UCSD-AML1 (cell line): ENCODE measurements around the gene PPFIBP2.

Experiments
- DNase-seq: peaks from one replicate; lab custom pipeline; 2025; ENCODE audit not compliant: unreplicated experiment; lab: John Stamatoyannopoulos, UW

Gene PPFIBP2

DNA sequence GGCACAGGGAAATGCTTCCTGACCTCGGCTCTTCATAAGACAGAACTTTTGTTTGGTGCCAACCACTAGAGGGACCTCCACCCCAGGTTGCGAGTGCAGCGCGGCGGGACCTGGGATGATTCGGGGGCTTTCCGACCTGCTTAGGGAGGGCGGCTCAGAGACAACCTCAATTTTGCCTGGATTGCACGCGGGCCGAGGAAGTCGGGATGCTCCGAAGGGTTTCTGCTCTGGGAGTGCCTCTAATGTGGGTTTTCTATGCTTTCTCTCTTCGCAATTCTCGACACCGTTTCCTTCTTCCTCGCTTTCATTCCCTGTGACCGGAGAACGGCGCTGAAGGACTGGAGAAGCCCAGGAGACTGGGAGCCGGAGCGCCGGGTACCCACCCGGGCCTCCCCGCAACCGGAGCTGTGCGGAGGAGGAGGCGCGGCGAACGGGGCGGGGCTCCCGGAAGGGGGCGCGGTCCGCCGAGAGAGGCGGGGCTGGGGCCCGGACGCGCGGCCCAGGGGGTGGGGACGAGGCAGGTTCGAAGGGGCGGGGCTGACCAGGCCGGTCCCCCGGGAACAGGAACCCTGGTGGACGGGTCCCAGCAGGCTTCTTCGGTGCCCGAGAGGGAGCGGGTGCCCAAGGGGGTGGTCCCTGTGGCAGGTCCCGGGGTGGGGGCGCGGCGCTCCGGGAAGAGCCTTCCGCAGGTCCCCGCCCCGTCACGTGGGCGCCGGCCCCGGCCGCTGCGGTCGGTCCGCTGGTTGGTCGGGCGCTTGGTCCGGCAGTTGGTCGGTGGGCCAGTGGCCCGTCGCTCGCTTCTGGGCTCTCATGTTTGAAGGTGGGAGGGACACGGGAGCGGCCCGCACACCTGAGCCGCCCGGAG is at the start of gene PPFIBP2:
PPFIBP2 (plus strand) TSS at position 766 of the 865 bp plus-strand sequence. CDS start 35,477 bp downstream, outside the sequence.
- DNase-seq = peak; percentile 82

DNA sequence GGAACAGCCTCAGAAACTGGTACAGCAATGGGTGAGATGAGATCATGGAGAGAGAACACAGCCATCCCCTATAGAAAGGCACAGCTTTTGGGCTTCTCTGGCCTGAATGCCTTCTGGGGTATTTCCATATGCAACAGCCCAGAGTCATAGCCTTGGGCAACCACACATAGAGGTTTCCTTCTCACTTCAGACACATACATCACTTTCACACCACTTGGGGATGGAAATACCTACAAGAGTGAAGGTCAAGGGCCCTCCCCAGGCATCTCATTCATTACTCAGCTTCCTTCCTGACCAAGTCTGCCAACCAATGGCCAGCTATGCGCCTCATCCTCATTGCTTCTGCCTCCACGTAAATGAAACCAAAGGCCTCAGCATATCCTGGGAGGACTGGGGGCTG is 46.1 kb upstream of the PPFIBP2 start:
- DNase-seq = no peak

DNA sequence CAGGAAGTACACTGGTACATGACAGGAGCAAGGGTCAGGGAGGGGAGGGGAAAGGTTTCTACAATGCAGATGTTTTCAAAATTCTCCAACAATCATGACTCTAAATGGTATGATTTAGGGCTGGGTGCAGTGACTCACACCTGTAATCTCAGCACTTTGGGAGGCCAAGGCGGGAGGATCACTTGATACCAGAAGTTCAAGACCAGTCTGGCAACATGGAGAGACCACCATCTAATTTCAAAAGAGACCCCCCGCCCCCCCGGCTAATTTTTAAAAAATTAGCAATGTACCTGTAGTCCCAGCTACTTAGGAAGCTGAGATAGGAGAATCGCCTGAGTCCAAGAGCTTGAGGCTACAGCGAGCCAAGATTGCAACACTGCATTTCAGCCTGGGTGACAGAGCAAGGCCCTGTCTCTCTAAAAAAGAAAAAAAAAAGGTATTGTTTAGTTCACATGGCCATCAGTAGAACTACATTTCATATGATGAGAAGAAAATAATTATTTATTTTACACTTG is 44.4 kb upstream of the PPFIBP2 start:
- no peak for DNase-seq

DNA sequence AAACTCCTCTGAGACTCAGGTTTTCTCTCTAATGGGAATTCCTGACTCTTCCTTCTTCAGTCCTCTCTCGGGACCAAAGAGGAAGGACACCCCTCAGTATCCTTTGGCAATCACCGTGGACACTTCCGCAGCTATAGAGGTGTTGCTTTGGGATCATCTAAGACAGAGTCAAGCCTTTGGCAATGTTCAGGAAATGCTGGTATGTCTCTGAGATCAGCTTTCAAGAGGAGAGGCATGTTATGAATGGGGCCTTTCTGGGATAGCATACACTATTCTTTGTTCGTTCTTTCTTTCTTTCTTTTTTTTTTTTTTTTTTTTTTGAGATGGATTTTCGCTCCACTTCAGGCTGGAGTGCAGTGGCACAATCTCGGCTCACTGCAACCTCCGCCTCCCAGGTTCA is 42.7 kb upstream of the PPFIBP2 start:
- DNase-seq = no peak

DNA sequence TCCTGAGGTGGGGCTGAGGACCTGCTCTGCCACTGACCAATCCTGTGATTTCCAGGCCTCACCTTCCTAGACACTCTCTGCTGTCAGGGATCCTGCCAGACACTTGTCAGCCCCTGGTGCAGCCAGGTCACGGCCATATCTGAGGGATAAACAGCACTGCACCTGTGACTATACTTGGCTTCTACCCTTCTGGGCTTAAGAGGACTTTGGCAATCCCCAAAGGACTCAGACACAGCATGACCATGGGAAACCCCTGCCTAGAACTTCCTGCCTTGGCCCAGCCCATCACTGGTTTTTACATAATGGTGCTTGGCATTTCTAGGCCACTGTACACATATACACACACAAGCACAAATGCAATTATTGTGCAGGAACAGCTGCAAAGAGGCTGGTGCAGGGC is 40.1 kb upstream of the PPFIBP2 start:
- no peak for DNase-seq

DNA sequence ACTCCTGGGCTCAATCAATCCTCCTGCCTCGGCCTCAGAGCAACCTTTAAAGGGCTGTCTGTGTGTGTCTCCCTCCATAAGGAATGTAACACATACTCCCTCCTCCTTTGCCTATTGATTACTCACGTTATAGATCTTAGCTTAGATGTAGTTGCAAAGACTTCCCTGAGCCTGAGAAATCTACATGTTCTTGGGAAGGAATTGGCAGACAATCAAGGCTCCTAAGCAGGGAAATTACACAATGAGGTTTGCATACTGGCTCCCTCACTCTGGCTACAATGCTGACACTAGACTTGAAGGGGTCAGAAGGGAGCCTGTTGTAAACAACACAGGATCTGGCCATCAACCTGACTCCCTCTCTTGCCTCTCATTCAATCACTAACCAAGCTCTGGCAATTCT is 33.7 kb upstream of the PPFIBP2 start:
- no peak for DNase-seq

DNA sequence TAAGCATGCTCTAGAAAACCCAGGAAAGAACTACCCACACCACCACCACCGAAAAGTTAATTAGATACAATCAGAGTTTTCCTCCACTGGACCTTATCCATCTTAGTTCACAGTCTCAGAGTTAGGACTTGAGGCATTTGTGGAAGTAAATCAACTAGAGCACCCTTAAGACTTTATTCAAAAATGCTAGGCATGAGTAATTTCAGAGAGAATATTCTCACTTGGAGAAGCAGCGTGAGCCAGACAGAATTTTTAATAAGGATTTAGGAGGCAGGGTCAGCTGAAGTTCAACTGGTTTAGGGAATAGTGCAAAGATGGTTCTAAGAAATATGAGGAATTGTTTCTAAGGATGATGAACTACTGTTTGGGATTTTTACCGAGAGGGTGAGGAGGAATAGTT is 29.7 kb upstream of the PPFIBP2 start:
- DNase-seq = no peak

DNA sequence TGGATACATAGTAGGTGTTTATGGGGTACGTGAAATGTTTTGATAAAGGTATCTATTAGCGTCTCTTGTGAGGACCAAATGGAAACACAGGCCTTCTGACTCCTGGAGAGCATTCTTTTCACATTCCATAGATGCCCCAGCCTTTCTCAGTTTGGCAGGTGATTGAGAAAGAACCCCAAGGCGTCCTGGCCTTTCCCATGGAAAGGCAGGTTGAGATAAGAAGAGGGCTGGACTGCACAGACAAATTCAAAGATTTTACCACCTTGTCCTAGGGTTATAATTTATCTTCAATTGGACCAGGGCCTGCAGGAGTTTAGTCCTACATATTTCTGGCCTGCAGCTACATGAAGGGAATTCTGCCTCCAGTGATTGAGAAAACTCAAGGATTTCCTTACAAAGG is 29.2 kb upstream of the PPFIBP2 start:
- DNase-seq = no peak

DNA sequence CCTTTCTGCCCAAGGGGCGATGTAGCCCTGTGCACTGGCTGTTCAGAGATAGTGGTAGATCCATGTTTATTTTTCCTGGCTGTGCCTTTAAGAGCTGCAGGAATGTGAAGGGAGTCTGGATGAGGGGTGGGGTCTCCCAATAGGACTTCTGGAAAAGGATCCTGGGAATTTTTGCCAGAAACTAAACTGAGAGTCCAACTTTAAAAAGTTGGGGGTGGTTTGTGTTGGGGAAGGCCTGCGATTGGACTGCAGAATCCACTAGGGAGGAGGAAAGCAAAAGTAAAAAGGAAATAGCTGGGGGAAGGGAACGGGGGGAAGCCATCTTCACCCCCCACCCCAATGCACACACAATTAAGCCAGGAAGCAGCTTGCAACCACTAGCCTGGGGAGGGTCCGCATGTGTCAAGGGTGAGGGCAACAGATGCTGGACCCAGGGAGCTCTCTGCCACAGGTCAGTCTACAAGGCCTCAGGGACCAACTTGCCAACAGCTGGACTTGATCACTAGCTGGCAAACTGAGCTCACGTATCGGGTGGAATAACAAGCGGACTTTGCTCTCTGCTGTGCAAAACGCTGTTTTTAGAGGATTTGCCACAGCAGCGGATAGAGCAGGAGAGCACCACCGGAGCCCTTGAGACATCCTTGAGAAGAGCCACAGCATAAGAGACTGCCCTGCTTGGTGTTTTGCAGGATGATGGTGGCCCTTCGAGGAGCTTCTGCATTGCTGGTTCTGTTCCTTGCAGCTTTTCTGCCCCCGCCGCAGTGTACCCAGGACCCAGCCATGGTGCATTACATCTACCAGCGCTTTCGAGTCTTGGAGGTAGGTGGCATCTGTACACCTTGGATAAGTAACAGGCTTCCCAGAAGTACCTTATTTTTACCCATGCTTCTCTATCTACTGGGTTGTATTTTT is 28.4 kb upstream of the PPFIBP2 start, which contains the start of gene OLFML1:
OLFML1 (plus strand) TSS at position 321 of the 912 bp plus-strand sequence; CDS start at position 691, 370 bp downstream.
- DNase-seq = no peak

DNA sequence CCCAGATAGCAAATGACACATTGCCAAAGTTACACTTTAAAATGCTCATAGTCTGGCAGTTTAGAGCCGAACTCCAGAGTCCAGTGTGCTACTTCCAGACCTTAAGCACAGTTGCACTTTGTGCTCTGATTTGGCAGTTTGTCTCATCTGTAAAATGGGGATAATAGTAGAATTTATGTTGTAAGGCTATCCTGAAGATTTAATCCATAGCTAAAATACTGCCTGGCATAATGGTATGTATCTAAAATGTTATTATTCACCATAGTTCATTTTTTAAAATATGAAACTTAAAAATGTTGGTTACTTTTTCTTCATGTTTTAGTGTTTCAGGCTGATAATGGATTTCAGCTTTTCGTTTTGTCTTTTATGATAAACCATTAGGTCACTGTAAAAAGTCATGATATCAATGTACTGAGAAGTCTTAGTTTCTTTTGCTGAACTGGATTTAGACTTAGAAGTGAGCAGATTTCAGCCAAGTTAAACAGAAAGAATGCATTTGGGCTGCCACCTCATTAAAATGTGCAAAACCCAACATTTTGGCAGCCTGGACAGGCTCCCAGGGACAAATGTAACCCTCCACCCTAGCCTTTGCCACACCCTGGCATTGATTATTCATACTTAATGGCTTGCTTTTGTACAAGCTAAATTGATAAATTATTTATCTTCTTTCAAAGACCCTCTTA is 27.6 kb upstream of the PPFIBP2 start:
- DNase-seq = no peak

DNA sequence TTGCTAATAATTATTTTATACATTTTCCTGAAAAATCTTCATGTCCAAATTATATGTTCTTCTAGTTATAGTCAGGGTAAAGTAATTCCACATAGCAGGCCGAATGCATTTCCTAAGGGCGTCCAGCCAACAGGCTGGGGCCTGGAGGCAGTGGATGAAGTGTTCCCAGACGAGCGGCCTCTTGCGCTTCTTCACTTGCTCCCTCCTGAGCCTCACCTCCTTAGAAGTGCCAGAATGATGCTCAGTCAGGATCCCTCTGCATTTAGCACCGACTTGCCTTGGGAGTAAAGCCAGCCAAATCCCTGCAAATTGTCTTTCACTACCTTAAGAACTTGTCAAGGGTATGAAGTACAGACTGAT is 27.0 kb upstream of the PPFIBP2 start:
- DNase-seq = no peak

DNA sequence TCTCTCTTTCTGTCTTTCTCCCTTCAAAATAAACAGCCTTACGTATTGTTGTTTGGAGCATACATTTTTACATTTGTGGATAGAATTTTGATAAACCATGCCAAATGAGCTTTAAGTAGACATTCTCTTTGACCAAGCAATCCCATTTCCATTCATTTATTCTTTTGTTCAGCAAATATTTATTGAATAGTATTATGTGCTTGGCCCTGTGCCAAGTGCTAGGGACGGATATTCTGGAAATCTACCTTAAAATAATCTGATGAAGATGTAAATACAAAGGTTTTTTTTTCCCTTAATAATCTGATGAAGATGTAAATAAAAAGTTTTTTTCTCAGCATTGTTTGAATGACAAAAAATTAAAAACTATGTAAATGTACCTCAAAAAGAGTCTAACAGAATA is 26.4 kb upstream of the PPFIBP2 start:
- DNase-seq = no peak

DNA sequence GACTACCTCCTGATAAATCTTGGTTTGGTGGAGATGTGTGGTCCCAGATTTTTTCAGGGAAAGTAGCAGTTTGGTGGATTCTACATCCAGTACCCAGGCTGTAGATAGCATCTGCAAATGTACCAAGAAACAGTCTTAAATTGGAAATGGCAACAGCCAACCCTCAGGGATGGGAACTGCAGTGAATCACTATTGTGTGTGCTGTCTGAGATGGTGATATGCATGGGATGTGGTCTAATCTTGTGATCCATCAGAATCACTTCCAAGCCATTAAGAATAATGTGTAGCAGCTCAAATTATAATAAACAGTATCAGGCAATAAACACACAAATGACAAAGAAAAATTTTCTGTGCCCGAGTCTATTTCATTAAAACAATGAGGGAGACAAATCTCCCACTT is 25.1 kb upstream of the PPFIBP2 start:
- no peak for DNase-seq

DNA sequence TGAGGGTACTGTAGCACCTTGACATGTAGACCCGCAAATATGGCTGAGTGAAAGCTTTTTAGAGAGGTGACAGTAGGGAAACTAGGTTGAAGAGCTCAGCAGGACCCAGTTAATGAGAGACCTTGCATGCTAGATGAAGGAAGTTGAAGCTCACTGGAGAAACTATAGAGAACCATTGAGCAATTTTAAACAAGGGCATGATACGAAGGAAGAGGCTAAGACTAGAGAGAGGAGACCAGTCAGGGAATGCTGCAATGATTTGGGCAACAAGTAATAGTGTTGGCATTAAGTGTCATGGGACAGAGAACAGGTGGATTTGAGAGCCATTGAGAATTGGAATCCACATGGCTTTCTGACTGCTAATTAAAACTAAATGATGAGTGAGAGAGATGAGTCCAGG is 24.4 kb upstream of the PPFIBP2 start:
- DNase-seq = no peak

DNA sequence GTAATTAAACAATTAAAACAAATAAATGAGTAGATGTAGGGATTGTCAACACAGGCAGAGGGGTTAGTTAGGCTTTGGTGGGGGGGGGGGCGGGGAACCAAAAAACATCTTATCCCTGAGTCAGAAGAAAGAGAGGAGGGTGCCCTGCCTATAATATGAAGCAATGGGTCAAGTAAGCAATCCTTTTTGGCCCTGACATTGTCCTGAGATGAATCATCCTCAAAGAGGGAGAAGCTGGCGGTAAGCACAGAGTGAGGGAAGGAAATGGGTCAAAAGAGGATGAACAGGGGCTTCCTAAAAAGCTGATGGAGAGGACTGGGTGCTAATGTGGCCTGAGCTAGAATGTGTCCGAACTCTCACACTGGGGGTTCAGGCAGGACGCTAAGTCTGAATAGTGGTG is 23.7 kb upstream of the PPFIBP2 start:
- DNase-seq = no peak

DNA sequence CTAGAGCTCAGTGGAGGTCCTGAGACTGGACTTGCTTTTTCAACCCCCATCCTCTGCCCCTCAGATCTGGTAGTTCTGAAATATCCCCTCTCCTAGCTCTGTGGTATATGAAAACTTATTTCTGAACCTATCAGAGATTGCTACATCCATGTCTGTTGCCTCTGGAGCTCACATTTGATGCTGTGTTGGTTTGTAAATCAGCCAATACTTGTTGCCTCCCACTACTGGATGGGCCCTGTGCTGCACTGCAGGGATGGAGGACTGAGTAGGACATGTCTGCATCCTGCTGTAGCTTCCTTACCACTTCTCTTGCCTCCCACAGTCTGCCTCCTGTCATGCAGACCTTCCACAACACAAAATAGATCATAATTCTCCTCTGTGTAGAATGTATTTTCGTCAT is 23.3 kb upstream of the PPFIBP2 start:
- no peak for DNase-seq

DNA sequence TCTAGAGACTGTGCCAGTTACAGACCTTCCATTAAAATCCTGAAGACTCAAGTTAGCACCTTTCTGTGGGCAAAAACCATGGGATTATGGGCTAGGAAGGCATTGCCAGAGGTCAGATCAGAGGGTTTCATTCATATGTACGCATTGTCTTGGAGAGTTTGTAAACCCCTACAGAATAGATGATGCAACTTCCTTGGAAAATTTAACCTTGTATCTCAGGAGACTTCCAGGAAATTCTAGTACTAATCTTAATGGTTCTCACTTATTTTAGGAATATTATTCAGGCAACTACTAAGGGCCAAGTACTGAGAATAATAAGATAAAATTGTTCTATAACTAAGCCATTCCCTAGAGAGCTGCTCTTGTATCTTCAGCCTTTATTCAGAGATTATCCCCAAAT is 21.5 kb upstream of the PPFIBP2 start:
- no peak for DNase-seq

DNA sequence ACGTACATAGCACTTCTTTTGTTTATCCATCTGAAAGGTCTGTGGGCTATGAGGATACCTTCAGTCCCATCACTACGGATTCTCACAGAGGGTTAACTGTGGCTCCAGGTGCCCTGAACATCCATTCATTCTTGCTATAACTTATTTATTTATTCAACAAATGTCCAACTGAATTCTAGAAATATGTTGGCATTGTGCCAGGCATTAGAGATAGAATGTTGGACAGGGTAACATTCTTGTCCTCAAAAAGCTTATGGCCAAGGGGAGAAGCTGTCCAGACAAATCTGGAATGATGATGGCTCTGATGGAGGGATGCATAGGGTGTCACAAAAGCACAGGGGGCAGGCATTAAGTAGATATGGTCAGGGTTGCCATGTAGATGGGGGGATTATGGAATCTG is 20.1 kb upstream of the PPFIBP2 start:
- no peak for DNase-seq

DNA sequence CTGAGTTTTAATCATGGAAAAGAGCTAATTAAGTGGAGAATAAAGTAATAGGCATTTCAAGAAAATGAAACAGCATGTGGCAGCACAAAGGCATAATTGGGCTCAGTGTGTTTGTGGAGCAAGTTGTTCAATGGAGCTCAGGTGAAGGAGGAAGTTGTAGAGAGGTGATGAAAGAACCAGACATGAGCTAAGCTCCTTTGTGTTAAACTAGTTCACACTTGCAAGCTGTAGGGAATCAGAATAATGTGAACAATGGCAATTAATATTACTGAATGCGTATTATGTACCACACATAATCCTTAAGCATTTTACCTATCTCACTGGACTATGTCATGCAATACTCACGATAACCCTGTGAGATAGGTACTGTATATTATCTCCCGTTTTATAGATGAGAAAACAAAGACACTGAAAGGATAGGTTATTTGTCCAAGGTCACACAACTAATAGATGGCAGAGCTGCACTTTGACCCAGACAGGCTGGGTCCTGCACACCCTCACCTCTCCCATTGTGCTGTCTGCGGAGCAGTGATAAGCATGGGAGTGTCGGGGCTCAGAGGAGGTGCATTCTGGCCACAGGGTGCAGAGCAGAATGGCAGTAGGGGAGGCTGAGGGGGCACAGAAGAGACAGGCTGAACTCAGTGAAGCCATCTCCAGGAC is 19.6 kb upstream of the PPFIBP2 start:
- no peak for DNase-seq

DNA sequence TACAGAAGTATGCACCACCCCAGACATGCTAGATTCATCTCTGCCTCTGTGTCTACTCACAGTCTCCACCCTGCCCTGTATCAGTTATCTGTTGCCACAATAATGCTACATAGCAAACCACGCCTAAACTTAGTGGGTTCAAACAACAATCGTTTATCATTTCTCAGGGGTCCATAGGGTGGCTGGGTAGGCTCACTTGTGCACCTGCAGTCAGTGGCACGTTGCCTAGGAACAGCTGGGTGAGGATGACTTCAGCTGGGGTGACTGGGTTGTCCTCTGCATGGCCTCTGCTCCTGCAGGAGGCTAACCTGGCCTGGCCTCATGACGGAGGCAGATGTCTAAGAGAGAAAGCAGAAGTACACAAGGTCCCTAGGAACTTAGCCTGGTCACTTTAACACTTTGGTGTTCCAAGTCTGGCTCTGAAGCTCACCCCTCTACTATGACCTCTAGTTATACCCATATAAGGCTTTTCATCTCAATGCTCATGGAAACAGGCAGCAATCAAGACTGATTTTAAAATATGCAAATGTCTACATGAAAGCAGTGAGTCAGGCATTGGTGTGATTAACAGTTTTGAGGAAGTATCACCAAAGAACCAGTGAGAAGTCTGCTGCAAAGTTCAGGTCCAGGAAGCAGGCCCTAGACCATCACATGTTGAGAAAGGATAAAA is 17.8 kb upstream of the PPFIBP2 start:
- no peak for DNase-seq
